Iris pigment epithelial cell (primary cell): ENCODE results near the gene MED13.
"Not testable (repeated sequence)": the region's sequence is repeated elsewhere in the genome, so short reads cannot be mapped to it uniquely, and the experiment has no call there.

Experiments
- DNase-seq: peaks from one replicate; pipeline ENCODE4 v3.0.0-alpha.2; 2011; ENCODE audit warnings: low read depth

Gene MED13

GRCh38 chr17:62052765-62053338 lies 12.2 kb downstream of the MED13 start:
- no peak for DNase-seq

GRCh38 chr17:62051053-62051452 lies 14.0 kb downstream of the MED13 start:
- no peak for DNase-seq

- DNase-seq, result no peak
Observed at GRCh38 chr17:62049299-62049698, 15.8 kb downstream of the MED13 start.

- DNase-seq, result no peak
Observed at GRCh38 chr17:62048262-62048661, 16.8 kb downstream of the MED13 start.

GRCh38 chr17:62045517-62045916 lies 19.6 kb downstream of the MED13 start:
- DNase-seq, result no peak

GRCh38 chr17:62045109-62045508 lies 20.0 kb downstream of the MED13 start:
- DNase-seq, result no peak

GRCh38 chr17:62043602-62044001 lies 21.5 kb downstream of the MED13 start:
- DNase-seq, result no peak

GRCh38 chr17:62043140-62043539 lies 21.9 kb downstream of the MED13 start:
- DNase-seq, result no peak

GRCh38 chr17:62038248-62038647 lies 26.8 kb downstream of the MED13 start:
- DNase-seq, result no peak

- no peak for DNase-seq
Observed at GRCh38 chr17:62033317-62033716, 31.8 kb downstream of the MED13 start.

GRCh38 chr17:62032480-62032879 lies 32.6 kb downstream of the MED13 start:
- no peak for DNase-seq

GRCh38 chr17:62030264-62030663 lies 34.8 kb downstream of the MED13 start:
- DNase-seq, result no peak

- DNase-seq, result no peak
Observed at GRCh38 chr17:62024866-62025265, 40.2 kb downstream of the MED13 start.

- DNase-seq, result peak; percentile 42
Observed at GRCh38 chr17:62017912-62018311, 47.2 kb downstream of the MED13 start.

- peak; percentile 81 for DNase-seq
Observed at GRCh38 chr17:62017496-62017895, 47.6 kb downstream of the MED13 start.

- DNase-seq, result peak; percentile 56
Observed at GRCh38 chr17:62014526-62014925, 50.6 kb downstream of the MED13 start.

- no peak for DNase-seq
Observed at GRCh38 chr17:62009220-62009619, 55.9 kb downstream of the MED13 start.

- no peak for DNase-seq
Observed at GRCh38 chr17:62008294-62008693, 56.8 kb downstream of the MED13 start.

- DNase-seq, result no peak
Observed at GRCh38 chr17:62004388-62004787, 60.7 kb downstream of the MED13 start.

- DNase-seq, result not testable (repeated sequence)
Observed at GRCh38 chr17:62003141-62003540, 61.9 kb downstream of the MED13 start.

- no peak for DNase-seq
Observed at GRCh38 chr17:62001105-62001504, 64.0 kb downstream of the MED13 start.

- DNase-seq, result no peak
Observed at GRCh38 chr17:62000186-62000585, 64.9 kb downstream of the MED13 start.

- not testable (repeated sequence) for DNase-seq
Observed at GRCh38 chr17:61998534-61998933, 66.5 kb downstream of the MED13 start.

- peak; percentile 73 for DNase-seq
Observed at GRCh38 chr17:61997664-61998063, 67.4 kb downstream of the MED13 start.
